GM23338 (cell line): ENCODE measurements around the gene TULP1. TPM values are rescaled to one million over a fixed set of nuclear protein-coding genes. Genes with fewer than 3 reads are reported as not detected.

Experiments
- ATAC-seq: fragments of 200-7000 bp; cut with Tn5 transposase; 3 replicates; pipeline ENCODE4 v1.9.1; 2020
- DNase-seq: peaks from one replicate; pipeline ENCODE4 v3.0.0-alpha.2; 2015; ENCODE audit warnings: low spot score
- H2AFZ ChIP-seq: fragments of 200-600 bp; sonication (generic); 2 replicates; pipeline ENCODE4 v1.8.0; 2016; ENCODE audit warnings: antibody characterized with exemption, mild to moderate bottlenecking, moderate library complexity
- H3F3A ChIP-seq: fragments of 200-600 bp; sonication (generic); replicated peaks from 2 replicates; pipeline ENCODE4 v1.8.0; 2017; ENCODE audit warnings: antibody characterized with exemption, mixed run types, low read depth
- H3K27ac ChIP-seq: fragments of 200-600 bp; sonication (generic); 2 replicates; pipeline ENCODE4 v1.6.1; 2016; ENCODE audit warnings: low read depth
- H3K27me3 ChIP-seq: fragments of 200-600 bp; sonication (generic); 2 replicates; pipeline ENCODE4 v1.8.0; 2016; ENCODE audit warnings: mild to moderate bottlenecking, mixed run types, moderate library complexity; ENCODE audit not compliant: insufficient read depth
- H3K36me3 ChIP-seq: fragments of 200-600 bp; sonication (generic); 2 replicates; pipeline ENCODE4 v1.8.0; 2016; ENCODE audit warnings: mild to moderate bottlenecking; ENCODE audit not compliant: insufficient read depth
- H3K4me1 ChIP-seq: fragments of 200-600 bp; sonication (generic); 2 replicates; pipeline ENCODE4 v1.8.0; 2016; ENCODE audit warnings: mild to moderate bottlenecking, moderate library complexity; ENCODE audit not compliant: insufficient read depth
- H3K4me2 ChIP-seq: fragments of 200-600 bp; sonication (generic); 2 replicates; pipeline ENCODE4 v1.7.1; 2017; ENCODE audit warnings: mixed run types
- H3K4me3 ChIP-seq: fragments of 200-600 bp; sonication (generic); 2 replicates; pipeline ENCODE4 v1.6.1; 2016; ENCODE audit warnings: mixed run types
- H3K79me2 ChIP-seq: fragments of 200-600 bp; sonication (generic); replicated peaks from 2 replicates; pipeline ENCODE4 v1.8.0; 2017; ENCODE audit warnings: mild to moderate bottlenecking; ENCODE audit not compliant: insufficient read depth
- H3K9me2 ChIP-seq: fragments of 200-600 bp; sonication (generic); 2 replicates; pipeline ENCODE4 v1.8.0; 2017; ENCODE audit not compliant: insufficient read depth
- H4K20me1 ChIP-seq: fragments of 200-600 bp; sonication (generic); replicated peaks from 2 replicates; pipeline ENCODE4 v1.8.0; 2017; ENCODE audit warnings: mild to moderate bottlenecking; ENCODE audit not compliant: insufficient read depth
- H3K27ac Mint-ChIP-seq: 2 replicates; pipeline ENCODE4 v1.8.0; 2020; ENCODE audit warnings: inconsistent platforms, mild to moderate bottlenecking, moderate library complexity, mixed read lengths
- H3K27me3 Mint-ChIP-seq: 3 replicates; pipeline ENCODE4 v1.8.0; 2022; ENCODE audit warnings: low read depth, mild to moderate bottlenecking, moderate library complexity, mixed read lengths, inconsistent platforms; ENCODE audit not compliant: insufficient read depth, poor library complexity
- H3K36me3 Mint-ChIP-seq: 3 replicates; pipeline ENCODE4 v1.8.0; 2021; ENCODE audit warnings: low read depth, mild to moderate bottlenecking, inconsistent platforms, moderate library complexity, mixed read lengths
- H3K4me1 Mint-ChIP-seq: 3 replicates; pipeline ENCODE4 v1.8.0; 2020; ENCODE audit warnings: mild to moderate bottlenecking, inconsistent platforms, mixed read lengths
- H3K4me3 Mint-ChIP-seq: 3 replicates; pipeline ENCODE4 v1.8.0; 2021; ENCODE audit warnings: moderate library complexity, mild to moderate bottlenecking, inconsistent platforms, mixed read lengths
- H3K9me3 Mint-ChIP-seq: 3 replicates; pipeline ENCODE4 v1.8.0; 2020; ENCODE audit warnings: moderate library complexity, mild to moderate bottlenecking, inconsistent platforms, mixed read lengths
- CREB1 ChIP-seq: fragments of 250-450 bp; sonication (Bioruptor Pico); IDR thresholded peaks from 2 replicates; pipeline ENCODE4 v1.5.0; 2020; ENCODE audit warnings: low read depth, mild to moderate bottlenecking, moderate library complexity
- ETS1 ChIP-seq: IDR thresholded peaks from 2 replicates; pipeline ENCODE4 v1.6.1; 2016; ENCODE audit warnings: antibody characterized with exemption
- EZH2 ChIP-seq: fragments of 200-600 bp; sonication (generic); IDR thresholded peaks from one replicate; pipeline ENCODE4 v1.8.0; 2017; ENCODE audit warnings: antibody characterized with exemption, mild to moderate bottlenecking, low read depth; ENCODE audit not compliant: unreplicated experiment
- EZH2phosphoT487 ChIP-seq: fragments of 200-600 bp; sonication (generic); IDR thresholded peaks from one replicate; pipeline ENCODE4 v1.8.1; 2018; ENCODE audit warnings: antibody characterized with exemption; ENCODE audit not compliant: unreplicated experiment
- JUNB ChIP-seq: IDR thresholded peaks from one replicate; pipeline ENCODE4 v1.6.1; 2016; ENCODE audit warnings: antibody characterized with exemption; ENCODE audit not compliant: unreplicated experiment
- NANOG ChIP-seq: IDR thresholded peaks from 2 replicates; pipeline ENCODE4 v1.6.1; 2016; ENCODE audit warnings: antibody characterized with exemption, borderline replicate concordance
- STAT1 ChIP-seq: IDR thresholded peaks from one replicate; pipeline ENCODE4 v1.6.1; 2016; ENCODE audit warnings: antibody characterized with exemption; ENCODE audit not compliant: unreplicated experiment
- ZNF114 ChIP-seq: fragments of 250-450 bp; sonication (Bioruptor Pico); IDR thresholded peaks from 2 replicates; pipeline ENCODE4 v1.5.0; 2020; ENCODE audit warnings: mild to moderate bottlenecking, moderate library complexity
- ZNF462 ChIP-seq: fragments of 250-450 bp; sonication (Bioruptor Pico); IDR thresholded peaks from 2 replicates; pipeline ENCODE4 v1.5.0; 2020; ENCODE audit warnings: mild to moderate bottlenecking, moderate library complexity
- polyA plus RNA-seq: library from polyadenylated mRNA; unstranded; fragments of >200 nt; fragmentation: Nextera tagmentation; extraction: Ambion mirVana; gene quantifications from 2 replicates; pipeline ENCODE4 v1.2.1, GENCODE V29; 2016
- total RNA-seq: library from RNA; depleted of rRNA; stranded (reverse); fragments of >200 nt; shearing (Covaris generic); gene quantifications from 2 replicates; pipeline ENCODE4 v1.2.3, GENCODE V29; 2014
- TF ChIP-seq, protein P1 (sequence below), 2 experiments: fragments of 200-600 bp in 1 of 2; sonication (generic) in 1 of 2; conservative IDR thresholded peaks; 2 replicates each; pipeline versions ENCODE4 v1.5.1 to v1.6.1; 2016 to 2017; ENCODE audit warnings: antibody characterized with exemption in 2 of 2, low read depth in 2 of 2, mild to moderate bottlenecking in 2 of 2, moderate library complexity in 1 of 2

The TULP1 gene
- total and polyA plus RNA-seq, 2 experiments from 2014 or later, result 3.0 to 3.8 TPM

- Histone ChIP-seq H3K4me1 (peaks cover 12% of the 10 kb centered on the region), H4K20me1 (peaks cover 18% of the 10 kb centered on the region)
These were observed 47.0 kb downstream of the TULP1 start for GRCh38 chr6:35465646-35466045.

GRCh38 chr6:35463292-35463691, 49.4 kb downstream of the TULP1 start:
- Histone ChIP-seq H3K4me3 (no peak overlapping the region), H3F3A (peaks cover 3% of the 10 kb centered on the region; the same call in 1 of the 2 replicates), H3K4me2 (no peak overlapping the region), H3K4me1 (peaks cover 5% of the 10 kb centered on the region; the same call in 1 of the 2 replicates), H3K9me2 (no peaks in the 10 kb centered on the region), H3K79me2 (peaks cover 1% of the 10 kb centered on the region), H3K36me3 (no peaks in the 10 kb centered on the region), H3K27ac (no peak overlapping the region), H3K27me3 (peaks cover 5% of the 10 kb centered on the region; the same call in 1 of the 2 replicates), H4K20me1 (no peaks in the 10 kb centered on the region), H2AFZ (no peak overlapping the region)
- Mint-ChIP-seq H3K27me3 (peaks cover 9% of the 10 kb centered on the region), H3K4me1 (peaks cover 5% of the 10 kb centered on the region), H3K9me3 (no peaks in the 10 kb centered on the region; the same call in 2 of the 3 replicates), H3K4me3 (no peak overlapping the region), H3K36me3 (peaks cover 61% of the 10 kb centered on the region), H3K27ac (no peak overlapping the region)
- no peak for DNase-seq
- TF ChIP-seq STAT1 (no peak), ETS1 (no peak), ZNF462 (CRISPR knock-in tag) (no peak), EZH2 (no peak), JUNB (no peak), ZNF114 (no peak), NANOG (no peak), EZH2phosphoT487 (no peak), CREB1 (CRISPR knock-in tag) (no peak)
- TF ChIP-seq, protein P1, sequence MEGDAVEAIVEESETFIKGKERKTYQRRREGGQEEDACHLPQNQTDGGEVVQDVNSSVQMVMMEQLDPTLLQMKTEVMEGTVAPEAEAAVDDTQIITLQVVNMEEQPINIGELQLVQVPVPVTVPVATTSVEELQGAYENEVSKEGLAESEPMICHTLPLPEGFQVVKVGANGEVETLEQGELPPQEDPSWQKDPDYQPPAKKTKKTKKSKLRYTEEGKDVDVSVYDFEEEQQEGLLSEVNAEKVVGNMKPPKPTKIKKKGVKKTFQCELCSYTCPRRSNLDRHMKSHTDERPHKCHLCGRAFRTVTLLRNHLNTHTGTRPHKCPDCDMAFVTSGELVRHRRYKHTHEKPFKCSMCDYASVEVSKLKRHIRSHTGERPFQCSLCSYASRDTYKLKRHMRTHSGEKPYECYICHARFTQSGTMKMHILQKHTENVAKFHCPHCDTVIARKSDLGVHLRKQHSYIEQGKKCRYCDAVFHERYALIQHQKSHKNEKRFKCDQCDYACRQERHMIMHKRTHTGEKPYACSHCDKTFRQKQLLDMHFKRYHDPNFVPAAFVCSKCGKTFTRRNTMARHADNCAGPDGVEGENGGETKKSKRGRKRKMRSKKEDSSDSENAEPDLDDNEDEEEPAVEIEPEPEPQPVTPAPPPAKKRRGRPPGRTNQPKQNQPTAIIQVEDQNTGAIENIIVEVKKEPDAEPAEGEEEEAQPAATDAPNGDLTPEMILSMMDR (conservative IDR thresholded peaks at IDR 0.05; ENCODE audit: low read depth in 2 of 2), result no peak
- ATAC-seq, result no peak

More at GRCh38 chr6:35465646-35466045, 47.0 kb downstream of the TULP1 start:
- H3F3A ChIP-seq, result peaks cover 26% of the 10 kb centered on the region
- no peak overlapping the region for H3K4me2 ChIP-seq
- no peak for ATAC-seq
- H3K4me3 ChIP-seq, result no peak overlapping the region
- H3K27ac ChIP-seq, result no peak overlapping the region
- peaks cover 18% of the 10 kb centered on the region for H3K36me3 ChIP-seq
- peaks cover 19% of the 10 kb centered on the region for H3K4me1 Mint-ChIP-seq
- H3K9me3 Mint-ChIP-seq, result peaks cover 8% of the 10 kb centered on the region; the same call in 2 of the 3 replicates
- H2AFZ ChIP-seq, result no peak overlapping the region
- no peaks in the 10 kb centered on the region for H3K9me2 ChIP-seq
- peaks cover 27% of the 10 kb centered on the region for H3K27me3 Mint-ChIP-seq
- H3K4me3 Mint-ChIP-seq, result no peak overlapping the region
- TF ChIP-seq STAT1, result no peak
- no peak for TF ChIP-seq EZH2phosphoT487
- H3K79me2 ChIP-seq, result peaks cover 25% of the 10 kb centered on the region
- peaks cover 5% of the 10 kb centered on the region; the same call in 1 of the 2 replicates for H3K27me3 ChIP-seq
- H3K36me3 Mint-ChIP-seq, result peaks cover 70% of the 10 kb centered on the region
- H3K27ac Mint-ChIP-seq, result no peak overlapping the region
- DNase-seq, result no peak
